ENCODE results near the gene APOBR. TPM values are rescaled to one million over a fixed set of nuclear protein-coding genes. Genes with fewer than 3 reads are reported as not detected.

Gene APOBR
- total and polyA plus RNA-seq, 11 donors = 0.15 to 4.7 (median 0.79) TPM

DNA sequence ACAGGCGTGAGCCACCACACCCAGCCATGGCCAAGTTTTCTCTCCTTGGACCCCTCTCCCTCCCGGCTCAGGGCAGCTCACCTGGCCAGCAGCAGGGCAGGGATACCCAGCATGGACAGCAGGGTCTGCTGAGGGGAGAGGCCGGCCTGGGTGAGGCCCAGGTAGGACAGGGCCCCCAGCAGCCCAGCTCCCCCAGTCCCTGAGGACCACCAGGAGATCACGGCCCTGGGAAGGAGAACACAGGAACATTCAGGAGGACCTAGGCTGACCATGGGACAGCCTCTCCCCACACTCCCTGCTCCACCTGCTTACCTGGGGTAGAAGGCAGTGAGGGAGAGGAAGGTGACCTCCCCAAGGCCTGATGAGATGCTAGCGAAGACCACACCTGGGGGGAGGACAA, 8.2 kb upstream of the APOBR start:
- H3K9me3 ChIP-seq = no peaks in the 10 kb centered on the region
- ATAC-seq (no peak), DNase-seq (no peak)
- no peak overlapping the region for H3K27ac ChIP-seq
- peaks cover 0 to 84% (median 63%) of the 10 kb centered on the region in 9 donors for H3K36me3 ChIP-seq
- TF ChIP-seq POLR2A (IDR thresholded peaks at IDR 0.05) = no peak
- TF ChIP-seq, protein P1, sequence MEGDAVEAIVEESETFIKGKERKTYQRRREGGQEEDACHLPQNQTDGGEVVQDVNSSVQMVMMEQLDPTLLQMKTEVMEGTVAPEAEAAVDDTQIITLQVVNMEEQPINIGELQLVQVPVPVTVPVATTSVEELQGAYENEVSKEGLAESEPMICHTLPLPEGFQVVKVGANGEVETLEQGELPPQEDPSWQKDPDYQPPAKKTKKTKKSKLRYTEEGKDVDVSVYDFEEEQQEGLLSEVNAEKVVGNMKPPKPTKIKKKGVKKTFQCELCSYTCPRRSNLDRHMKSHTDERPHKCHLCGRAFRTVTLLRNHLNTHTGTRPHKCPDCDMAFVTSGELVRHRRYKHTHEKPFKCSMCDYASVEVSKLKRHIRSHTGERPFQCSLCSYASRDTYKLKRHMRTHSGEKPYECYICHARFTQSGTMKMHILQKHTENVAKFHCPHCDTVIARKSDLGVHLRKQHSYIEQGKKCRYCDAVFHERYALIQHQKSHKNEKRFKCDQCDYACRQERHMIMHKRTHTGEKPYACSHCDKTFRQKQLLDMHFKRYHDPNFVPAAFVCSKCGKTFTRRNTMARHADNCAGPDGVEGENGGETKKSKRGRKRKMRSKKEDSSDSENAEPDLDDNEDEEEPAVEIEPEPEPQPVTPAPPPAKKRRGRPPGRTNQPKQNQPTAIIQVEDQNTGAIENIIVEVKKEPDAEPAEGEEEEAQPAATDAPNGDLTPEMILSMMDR (IDR thresholded peaks at IDR 0.05) = no peak
- intact Hi-C loops (cut with DNase I) = loop anchor here in 1 of 10 donors (10.0 kb wide), 1 partner anchor 119 kb away; no protein-coding TSS in a partner anchor
- WGBS, 4 donors = 83 to 98% (median 94%) methylated on average over 1 to 5 of the region's 5 CpGs
- no peaks in the 10 kb centered on the region for H3K27me3 ChIP-seq
- no peak overlapping the region for H3K4me3 ChIP-seq
- peaks cover 0 to 13% (median 6%) of the 10 kb centered on the region in 12 donors for H3K4me1 ChIP-seq

- Histone ChIP-seq H3K36me3 (peaks cover 0 to 37% (median 27%) of the 10 kb centered on the region in 9 donors), H3K27me3 (no peaks in the 10 kb centered on the region), H3K4me1 (peaks cover 0 to 44% (median 9%) of the 10 kb centered on the region in 12 donors), H3K4me3 (peak overlapping the region; percentile 61 to 99 (median 85)), H3K9me3 (no peaks in the 10 kb centered on the region), H3K27ac (peak overlapping the region; percentile 90 to 99 (median 97))
- WGBS, 4 donors = 0 to 1% (median 1%) methylated on average over 25 to 42 of the region's 42 CpGs
- ATAC-seq = peak; percentile 43 to 67 (median 52)
- intact Hi-C loops (cut with DNase I) = loop anchor here in 7 of 10 donors (2.0 to 10.0 kb wide), 7 partner anchors 46 to 197 kb away; partner anchors contain the start of genes SGF29 (in 3 of the 7), NUPR1 (in 2 of the 7) and SBK1 (in 1 of the 7)
- TF ChIP-seq, protein P1 (IDR thresholded peaks at IDR 0.05) = peak in 8 of 12 donors; percentile 18 to 54 (median 30)
- TF ChIP-seq POLR2A (IDR thresholded peaks at IDR 0.05) = no peak
- DNase-seq = peak in 4 of 5 donors; percentile 37 to 69 (median 50)
These were observed 3.0 kb upstream of the APOBR start for GRCh38 chr16:28491230-28491969.

DNA sequence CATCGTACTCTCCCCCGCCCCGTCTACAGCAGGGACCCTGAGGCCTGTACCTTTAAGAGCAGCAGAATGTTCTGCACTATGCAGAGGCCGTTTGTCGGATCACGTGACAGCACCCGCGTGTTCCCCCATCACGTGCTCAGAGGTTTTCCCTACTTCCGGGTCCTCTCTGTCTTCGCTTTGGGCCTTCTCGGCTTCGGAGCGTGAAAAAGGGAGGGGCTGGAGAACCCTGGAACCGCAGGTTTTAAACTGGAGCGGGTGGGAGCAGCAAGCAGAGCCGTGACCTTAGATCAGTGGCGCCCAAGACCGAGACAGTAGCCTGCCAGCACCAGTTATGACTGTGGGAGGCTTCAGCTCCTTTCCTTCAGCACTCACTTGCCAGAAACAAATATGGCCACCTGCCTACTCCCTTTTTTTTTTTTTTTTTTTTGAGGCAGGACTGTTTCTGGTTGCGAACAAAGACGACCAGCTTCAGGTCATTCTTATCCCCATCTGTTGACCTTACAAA, 2.4 kb upstream of the APOBR start, which contains the start of gene CLN3:
Gene CLN3, minus strand, starts transcription at position 105 of the 505 bp plus-strand sequence. CDS start 315 bp downstream, outside the sequence.
- no peaks in the 10 kb centered on the region for H3K27me3 ChIP-seq
- TF ChIP-seq, protein P1 (IDR thresholded peaks at IDR 0.05) = no peak
- TF ChIP-seq POLR2A (IDR thresholded peaks at IDR 0.05) = peak in 1 of 2 donors; percentile 47
- peak; percentile 90 to 96 (median 94) for DNase-seq
- H3K4me3 ChIP-seq = peak within 1 kb of the TSS; percentile 61 to 99 (median 85)
- intact Hi-C loops (cut with DNase I) = loop anchor here in 8 of 10 donors (1.0 to 10.0 kb wide), 11 partner anchors 45 to 197 kb away; partner anchors contain the start of genes SGF29 (in 4 of the 8), NUPR1 (in 3 of the 8) and SBK1 (in 1 of the 8)
- 0 to 1% (median 0%) methylated on average over 21 of the region's 21 CpGs for WGBS, 4 donors
- no peaks in the 10 kb centered on the region for H3K9me3 ChIP-seq
- peaks cover 0 to 49% (median 9%) of the 10 kb centered on the region in 12 donors for H3K4me1 ChIP-seq
- peak; percentile 97 to 99 (median 98) for ATAC-seq
- H3K36me3 ChIP-seq = peaks cover 0 to 30% (median 21%) of the 10 kb centered on the region in 9 donors
- peak within 1 kb of the TSS; percentile 90 to 99 (median 97) for H3K27ac ChIP-seq
